Endothelial cell of umbilical vein (primary cell): ENCODE data around the gene GABPA. TPM values are rescaled to one million over a fixed set of nuclear protein-coding genes. Genes with fewer than 3 reads are reported as not detected.

Experiments used
- BruUV-seq: library from RNA; stranded (reverse); fragments of 400-500 nt; replicated peaks from 2 replicates; lab custom pipeline; 2021; lab: Mats Ljungman, UMichigan
- CTCF ChIA-PET: fragments of 300-600, 350-600 bp; sonication (Branson Sonifier 250); formaldehyde crosslinking; loops from one replicate; lab custom pipeline; 2021; ENCODE audit warnings: antibody characterized with exemption, inconsistent platforms; lab: Charles Lee
- POLR2A ChIA-PET: fragments of 300-600, 350-600 bp; sonication (Branson Sonifier 250); formaldehyde crosslinking; loops from one replicate; lab custom pipeline; 2021; ENCODE audit warnings: antibody characterized with exemption, inconsistent platforms; lab: Charles Lee
- DNase-seq: peaks from one replicate; pipeline ENCODE4 v3.0.0-alpha.2; 2011; ENCODE audit warnings: low read depth, low spot score
- FAIRE-seq: peaks from 2 replicates; lab custom pipeline; 2011; peaks lifted over from hg19 to GRCh38; lab: Jason Lieb, UNC
- H2AFZ ChIP-seq: 2 replicates; pipeline ENCODE4 v1.6.0; 2012; ENCODE audit warnings: low read depth, low read length, control low read depth, inconsistent platforms
- H3K27ac ChIP-seq: 2 replicates; pipeline ENCODE4 v1.5.1; 2011; ENCODE audit warnings: low read depth, mild to moderate bottlenecking, control low read depth, low read length, moderate library complexity; ENCODE audit not compliant: insufficient read depth
- H3K27me3 ChIP-seq, 2 experiments: 2 replicates each; pipeline versions ENCODE4 v1.6.0 to v1.6.1; 2011; ENCODE audit warnings: low read length in 2 of 2, mixed read lengths in 1 of 2; ENCODE audit not compliant: control insufficient read depth in 2 of 2, insufficient read depth in 2 of 2
- H3K36me3 ChIP-seq, 2 experiments: 2 replicates in 1 of 2; 3 replicates in 1 of 2; pipeline ENCODE4 v1.5.1; 2011; ENCODE audit warnings: low read length in 2 of 2, mild to moderate bottlenecking in 1 of 2, moderate library complexity in 1 of 2; ENCODE audit not compliant: control insufficient read depth in 2 of 2, insufficient read depth in 2 of 2; ENCODE audit errors: extremely low read depth in 1 of 2
- H3K4me1 ChIP-seq: 3 replicates; pipeline ENCODE4 v1.5.1; 2011; ENCODE audit warnings: mild to moderate bottlenecking, low read length; ENCODE audit not compliant: control insufficient read depth, insufficient read depth; ENCODE audit errors: extremely low read depth
- H3K4me2 ChIP-seq: 2 replicates; pipeline ENCODE4 v1.6.1; 2011; ENCODE audit warnings: low read length, control low read depth, mixed read lengths; ENCODE audit not compliant: insufficient read depth
- H3K4me3 ChIP-seq, 3 experiments: fragments of 200-600 bp in 1 of 3; sonication (generic), shearing (Covaris generic) in 1 of 3; replicated peaks in 1 of 3; 2 replicates each; pipeline ENCODE4 v1.5.1; 2011 to 2016; ENCODE audit warnings: control low read depth in 3 of 3, low read length in 3 of 3, mild to moderate bottlenecking in 2 of 3, inconsistent platforms in 1 of 3, low read depth in 1 of 3, moderate library complexity in 1 of 3; ENCODE audit not compliant: insufficient read depth in 1 of 3
- H3K79me2 ChIP-seq: 2 replicates; pipeline ENCODE4 v1.6.0; 2012; ENCODE audit warnings: low read length, inconsistent platforms; ENCODE audit not compliant: control insufficient read depth, insufficient read depth
- H3K9ac ChIP-seq: replicated peaks from 2 replicates; pipeline ENCODE3; 2011; ENCODE audit warnings: low read length, control low read depth; ENCODE audit not compliant: insufficient read depth; ENCODE audit errors: extremely low read depth
- H3K9me1 ChIP-seq: replicated peaks from 3 replicates; pipeline ENCODE4 v1.6.0; 2011; ENCODE audit warnings: mild to moderate bottlenecking, low read length; ENCODE audit not compliant: control insufficient read depth, insufficient read depth; ENCODE audit errors: extremely low read depth
- H3K9me3 ChIP-seq: replicated peaks from 2 replicates; pipeline ENCODE4 v1.5.1; 2012; ENCODE audit warnings: low read length, inconsistent platforms; ENCODE audit not compliant: control insufficient read depth, insufficient read depth
- H4K20me1 ChIP-seq: replicated peaks from 2 replicates; pipeline ENCODE3; 2011; ENCODE audit warnings: mild to moderate bottlenecking, low read length; ENCODE audit not compliant: control insufficient read depth, insufficient read depth; ENCODE audit errors: extremely low read depth
- CTCF ChIP-seq, 2 donors: IDR thresholded peaks; 1 replicate in 1 of 2; 2 replicates in 1 of 2; pipeline ENCODE4 v1.5.1; 2011; ENCODE audit warnings: low read length in 2 of 2, mild to moderate bottlenecking in 2 of 2, moderate library complexity in 2 of 2, control low read depth in 1 of 2, inconsistent platforms in 1 of 2, low read depth in 1 of 2; ENCODE audit not compliant: insufficient read depth in 1 of 2; ENCODE audit errors: extremely low read depth in 1 of 2
- GATA2 ChIP-seq: IDR thresholded peaks from 2 replicates; pipeline ENCODE4 v1.7.0; 2011; ENCODE audit warnings: low read depth, mild to moderate bottlenecking, moderate library complexity, mixed read lengths, low read length; ENCODE audit not compliant: insufficient read length, insufficient read depth
- JUN ChIP-seq: IDR thresholded peaks from 2 replicates; pipeline ENCODE4 v1.6.1; 2011; ENCODE audit warnings: borderline replicate concordance, low read depth; ENCODE audit not compliant: insufficient read length, insufficient read depth
- MAX ChIP-seq: IDR thresholded peaks from 2 replicates; pipeline ENCODE4 v1.6.1; 2011; ENCODE audit not compliant: insufficient read depth, insufficient read length
- MYC ChIP-seq: IDR thresholded peaks from one replicate; pipeline ENCODE4 v1.6.1; 2011; ENCODE audit warnings: mild to moderate bottlenecking, low read depth, low read length
- POLR2A ChIP-seq: IDR thresholded peaks from 2 replicates; pipeline ENCODE4 v1.6.1; 2012; ENCODE audit warnings: low read depth, mild to moderate bottlenecking, control low read depth, low read length
- dilution Hi-C: fragments of 300-500 bp; cut with MboI; formaldehyde crosslinking; loops from one replicate; pipeline ENCODE4 v1.15.0; 2019; ENCODE audit warnings: low sequenced_read_pairs; ENCODE audit not compliant: extremely low pct_ligation_motif_present
- intact Hi-C: fragments of 100-400 bp; cut with micrococcal nuclease; formaldehyde crosslinking; loops from one replicate; pipeline ENCODE4 v1.10.0; 2022
- polyA plus RNA-seq, 4 experiments: library from polyadenylated mRNA; depleted of rRNA in 3 of 4; stranded (reverse) in 3 of 4; unstranded in 1 of 4; fragments of >200 nt; gene quantifications; 2 replicates each; pipeline versions ENCODE4 v1.2.1 to v1.2.3, GENCODE V29; 2011 to 2012; ENCODE audit warnings: missing spikeins in 1 of 4
- total RNA-seq: library from RNA; stranded (reverse); gene quantifications from 2 replicates; pipeline ENCODE4 v1.2.3, GENCODE V29; 2021

Gene GABPA
- total and polyA plus RNA-seq, 2 donors (not counting 3 experiments of a cell fraction or from before 2014, with no cell fraction given) = 5.8 to 21.0 TPM

- Histone ChIP-seq H3K79me2 (no peaks in the 10 kb centered on the region), H3K27ac (no peak overlapping the region), H3K9me3 (no peaks in the 10 kb centered on the region), H3K4me1 (no peaks in the 10 kb centered on the region), H3K9ac (no peak overlapping the region), H3K27me3 (no peaks in the 10 kb centered on the region), H4K20me1 (no peaks in the 10 kb centered on the region), H3K36me3 (peaks cover 2 to 4% of the 10 kb centered on the region in 2 experiments), H2AFZ (no peak overlapping the region), H3K4me2 (no peak overlapping the region), H3K4me3 (no peak overlapping the region), H3K9me1 (no peaks in the 10 kb centered on the region)
- TF ChIP-seq MYC (no peak), POLR2A (no peak), JUN (no peak), MAX (no peak), CTCF (IDR thresholded peaks at IDR 0.05; ENCODE audit: extremely low read depth in 1 of 2, insufficient read depth in 1 of 2, low read depth in 1 of 2, low read length in 2 of 2) (no peak)
- no peak for DNase-seq
- no TSS peak for BruUV-seq
- ChIA-PET CTCF (interaction anchor here (0.6 to 1.6 kb wide), 3 partner anchors 9 to 384 kb away, joined by 3 read pairs; no protein-coding TSS in a partner anchor), POLR2A (no interaction called here)
- dilution Hi-C loops = no loop called here
- no peak for FAIRE-seq
- intact Hi-C loops = no loop called here
Observed at GRCh38 chr21:25767921-25768320, 33.1 kb downstream of the GABPA start.

GRCh38 chr21:25772686-25773085 is 37.9 kb downstream of the GABPA start:
- H3K4me3 ChIP-seq = no peak overlapping the region
- no peak overlapping the region for H3K4me2 ChIP-seq
- FAIRE-seq = no peak
- H3K79me2 ChIP-seq = no peaks in the 10 kb centered on the region
- BruUV-seq = no TSS peak
- intact Hi-C loops (no loop called here), dilution Hi-C loops (no loop called here)
- ChIA-PET CTCF (interaction anchor here (0.8 kb wide), 1 partner anchor 18 kb away, joined by 3 read pairs; no protein-coding TSS in a partner anchor), POLR2A (no interaction called here)
- no peak overlapping the region for H3K27ac ChIP-seq
- H4K20me1 ChIP-seq = no peaks in the 10 kb centered on the region
- no peaks in the 10 kb centered on the region for H3K9me1 ChIP-seq
- TF ChIP-seq JUN (peak; percentile 8), MYC (no peak), GATA2 (no peak)
- DNase-seq = peak; percentile 66
- no peaks in the 10 kb centered on the region for H3K4me1 ChIP-seq
- H3K9ac ChIP-seq = no peak overlapping the region
- no peak overlapping the region for H2AFZ ChIP-seq
- H3K36me3 ChIP-seq = no peaks in the 10 kb centered on the region
- H3K9me3 ChIP-seq = no peaks in the 10 kb centered on the region
- H3K27me3 ChIP-seq = no peaks in the 10 kb centered on the region
